OCI-M1 (cell line): ENCODE data around the gene HSD17B8.

ENCODE experiments used
- DNase-seq: peaks from one replicate; lab custom pipeline; 2025; lab: John Stamatoyannopoulos, UW

The HSD17B8 gene

GRCh38 chr6:33171016-33171879 lies 33.2 kb upstream of the HSD17B8 start:
- DNase-seq: no peak

DNA sequence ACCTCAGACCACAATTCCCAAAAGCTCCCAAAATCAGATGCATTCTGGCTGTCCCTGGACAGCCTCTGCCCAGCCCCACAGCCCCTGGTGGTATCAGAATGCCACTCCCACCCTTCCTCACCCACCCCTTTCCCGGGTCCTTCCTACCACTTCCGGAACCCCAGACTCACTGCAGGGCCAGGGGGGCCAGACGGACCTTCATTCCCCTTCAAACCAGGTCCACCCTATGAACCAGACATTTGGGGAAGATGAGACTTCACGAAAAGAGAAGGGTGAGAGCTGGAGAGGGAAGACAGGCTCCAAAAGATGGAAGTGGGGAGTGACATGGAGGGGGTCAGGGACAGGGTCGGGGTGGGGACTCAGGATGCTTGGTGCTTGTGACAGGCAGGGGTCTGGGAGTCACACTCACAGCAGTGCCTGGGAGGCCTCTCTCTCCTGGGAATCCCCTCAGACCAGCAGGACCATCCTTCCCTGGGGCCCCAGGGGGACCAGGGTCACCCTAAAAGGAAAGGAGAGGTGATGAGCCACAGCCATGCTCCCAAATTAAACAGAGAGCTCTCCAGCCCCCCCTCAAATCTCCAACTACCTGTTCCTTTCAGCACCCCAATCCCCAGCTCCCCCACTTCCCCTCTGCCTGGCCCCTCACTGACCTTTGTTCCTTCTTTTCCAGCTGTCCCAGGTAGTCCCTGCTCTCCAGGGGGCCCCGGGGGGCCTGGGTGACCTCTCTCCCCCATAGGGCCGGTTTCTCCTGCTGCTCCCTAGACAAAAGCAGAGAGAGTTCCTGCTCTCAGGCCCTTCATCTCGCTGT lies 32.4 kb upstream of the HSD17B8 start:
- DNase-seq: no peak

GRCh38 chr6:33172688-33173534 lies 31.5 kb upstream of the HSD17B8 start:
- peak; percentile 33 for DNase-seq

- DNase-seq: no peak
Measured at GRCh38 chr6:33173535-33174180, 30.8 kb upstream of the HSD17B8 start.

DNA sequence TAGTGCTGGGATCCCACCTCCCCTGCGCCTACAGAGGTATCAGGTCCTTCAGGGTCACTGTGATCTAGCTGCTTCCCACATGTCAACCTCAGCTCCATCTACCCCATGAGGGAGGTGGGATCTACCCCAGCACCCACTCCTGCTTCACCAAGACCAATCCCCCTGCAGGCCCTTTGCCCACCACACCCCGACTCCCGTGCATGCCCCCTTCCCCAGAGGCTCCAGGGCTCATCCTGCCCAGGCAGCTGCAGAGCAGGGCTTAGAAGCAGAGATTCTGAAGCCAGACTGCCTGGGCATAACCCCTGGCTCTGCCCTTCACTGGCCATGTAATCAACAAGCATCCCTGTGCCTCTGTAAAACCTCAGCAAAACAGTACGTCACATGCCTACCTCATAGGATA lies 29.7 kb upstream of the HSD17B8 start:
- DNase-seq: no peak

- no peak for DNase-seq
Measured at GRCh38 chr6:33175436-33176069, 28.9 kb upstream of the HSD17B8 start.

- DNase-seq: no peak
Measured at GRCh38 chr6:33176906-33177305, 27.5 kb upstream of the HSD17B8 start.

GRCh38 chr6:33177552-33178446 lies 26.7 kb upstream of the HSD17B8 start:
- no peak for DNase-seq

DNA sequence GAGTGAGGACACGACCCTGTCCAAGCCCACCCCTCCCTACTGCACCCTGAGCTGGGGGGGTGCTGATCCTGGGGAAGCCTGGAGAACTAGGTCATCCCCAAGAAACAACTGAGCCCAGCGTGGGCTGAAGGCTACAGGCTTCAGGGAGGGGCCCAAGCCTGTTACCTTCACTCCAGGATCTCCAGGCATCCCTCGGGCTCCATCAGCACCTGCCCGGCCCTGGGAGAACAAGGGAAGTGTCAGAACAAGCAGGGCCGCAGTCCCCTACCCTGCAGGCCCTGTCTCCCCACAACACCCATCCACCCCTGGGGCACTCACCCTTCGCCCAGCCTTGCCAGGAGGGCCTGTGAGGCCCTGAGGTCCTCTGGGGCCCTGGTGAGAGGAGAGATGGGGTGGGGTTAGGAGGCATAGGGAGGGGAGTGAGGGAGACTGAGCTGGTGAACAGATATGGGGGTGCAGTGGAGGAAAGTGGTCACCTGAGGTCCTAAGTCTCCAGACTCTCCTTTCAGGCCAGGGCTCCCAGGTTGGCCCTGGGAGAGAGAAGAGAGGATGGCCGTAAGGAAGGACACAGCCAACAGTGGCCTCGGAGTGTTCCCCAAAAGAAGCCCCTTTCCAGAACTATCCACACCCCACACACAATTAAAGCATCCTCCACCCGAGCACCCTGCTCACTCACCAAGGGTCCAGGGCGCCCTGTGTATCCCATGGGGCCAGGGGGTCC lies 25.5 kb upstream of the HSD17B8 start:
- no peak for DNase-seq

DNA sequence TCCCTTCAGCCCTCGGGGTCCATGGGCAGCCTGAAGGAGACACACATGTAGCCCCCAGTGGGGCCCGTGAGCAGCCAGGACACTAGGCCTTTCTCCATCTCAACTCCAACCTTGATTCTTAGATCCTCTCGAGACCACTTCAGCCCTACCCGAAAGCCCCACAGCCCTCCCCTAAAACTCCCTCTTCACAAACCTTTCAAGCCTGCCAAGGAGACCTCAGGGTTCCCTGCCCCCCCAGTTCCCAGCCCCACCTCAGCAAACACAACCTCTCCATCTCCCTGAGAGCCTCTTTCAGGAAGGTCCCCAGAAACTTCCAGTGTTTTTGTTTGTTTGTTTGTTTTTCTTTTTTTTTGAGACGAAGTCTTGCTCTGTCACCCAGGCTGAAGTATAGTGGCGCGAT lies 23.3 kb upstream of the HSD17B8 start:
- DNase-seq: no peak

- peak; percentile 35 for DNase-seq
Measured at GRCh38 chr6:33183071-33183683, 21.3 kb upstream of the HSD17B8 start.

- DNase-seq: no peak
Measured at GRCh38 chr6:33185190-33185589, 19.3 kb upstream of the HSD17B8 start.

- no peak for DNase-seq
Measured at GRCh38 chr6:33185654-33186187, 18.7 kb upstream of the HSD17B8 start.

- DNase-seq: no peak
Measured at GRCh38 chr6:33187809-33188208, 16.6 kb upstream of the HSD17B8 start.

- no peak for DNase-seq
Measured at GRCh38 chr6:33189164-33189563, 15.3 kb upstream of the HSD17B8 start.

GRCh38 chr6:33189625-33190448 lies 14.6 kb upstream of the HSD17B8 start:
- DNase-seq: no peak

- DNase-seq: no peak
Measured at GRCh38 chr6:33190504-33191107, 13.8 kb upstream of the HSD17B8 start.
